Measurements from ENCODE around the gene DEFB118. TPM values are rescaled to one million over a fixed set of nuclear protein-coding genes. Genes with fewer than 3 reads are reported as not detected.
"Not testable (repeated sequence)": the region's sequence is repeated elsewhere in the genome, so short reads cannot be mapped to it uniquely, and the experiment has no call there.

Gene DEFB118
- total RNA-seq: not detected
- not detected for polyA plus RNA-seq

- H3K4me3 ChIP-seq (ENCODE audit: low read depth, low read length): no peak within 1 kb of the TSS
- DNase-seq (ENCODE audit: extremely low spot score): no peak
- H3K27ac ChIP-seq (ENCODE audit: low read depth): no peak within 1 kb of the TSS
- 66% methylated on average over 2 of the region's 2 CpGs for WGBS
- H3K4me1 ChIP-seq (ENCODE audit: insufficient read depth): no peaks in the 10 kb centered on the region
- H3K36me3 ChIP-seq (ENCODE audit: insufficient read depth): no peaks in the 10 kb centered on the region
These were observed at the start of gene DEFB118 for GRCh38 chr20:31368301-31368700. TSS of gene DEFB118 (plus strand) at chr20:31368601. CDS start at chr20:31368651, 50 bp downstream.

GRCh38 chr20:31322504-31322903, 45.9 kb upstream of the DEFB118 start:
- Histone ChIP-seq H3K27ac (ENCODE audit: low read depth) (no peak overlapping the region), H3K4me1 (ENCODE audit: insufficient read depth) (no peaks in the 10 kb centered on the region), H3K36me3 (ENCODE audit: insufficient read depth) (no peaks in the 10 kb centered on the region), H3K4me3 (ENCODE audit: low read depth, low read length) (no peak overlapping the region)
- DNase-seq (ENCODE audit: extremely low spot score): no peak
- 44% methylated on average over 3 of the region's 3 CpGs for WGBS

GRCh38 chr20:31330893-31331292, 37.5 kb upstream of the DEFB118 start:
- H3K36me3 ChIP-seq (ENCODE audit: insufficient read depth): no peaks in the 10 kb centered on the region
- no peak overlapping the region for H3K27ac ChIP-seq (ENCODE audit: low read depth)
- DNase-seq (ENCODE audit: extremely low spot score): no peak
- no peak overlapping the region for H3K4me3 ChIP-seq (ENCODE audit: low read depth, low read length)
- H3K4me1 ChIP-seq (ENCODE audit: insufficient read depth): no peaks in the 10 kb centered on the region

- H3K4me1 ChIP-seq (ENCODE audit: insufficient read depth): no peaks in the 10 kb centered on the region
- H3K27ac ChIP-seq (ENCODE audit: low read depth): no peak overlapping the region
- H3K36me3 ChIP-seq (ENCODE audit: insufficient read depth): no peaks in the 10 kb centered on the region
- DNase-seq (ENCODE audit: extremely low spot score): no peak
- no peak overlapping the region for H3K4me3 ChIP-seq (ENCODE audit: low read depth, low read length)
These were observed 26.9 kb upstream of the DEFB118 start for GRCh38 chr20:31341470-31341869.

GRCh38 chr20:31355981-31356380, 12.4 kb upstream of the DEFB118 start:
- WGBS: 65% methylated on average over 1 of the region's 1 CpG
- H3K36me3 ChIP-seq (ENCODE audit: insufficient read depth): no peaks in the 10 kb centered on the region
- H3K4me1 ChIP-seq (ENCODE audit: insufficient read depth): no peaks in the 10 kb centered on the region
- no peak overlapping the region for H3K4me3 ChIP-seq (ENCODE audit: low read depth, low read length)
- DNase-seq (ENCODE audit: extremely low spot score): no peak
- H3K27ac ChIP-seq (ENCODE audit: low read depth): no peak overlapping the region

- H3K36me3 ChIP-seq (ENCODE audit: insufficient read depth): no peaks in the 10 kb centered on the region
- DNase-seq (ENCODE audit: extremely low spot score): no peak
- H3K4me3 ChIP-seq (ENCODE audit: low read depth, low read length): no peak overlapping the region
- H3K4me1 ChIP-seq (ENCODE audit: insufficient read depth): no peaks in the 10 kb centered on the region
- no peak overlapping the region for H3K27ac ChIP-seq (ENCODE audit: low read depth)
- WGBS: 70% methylated on average over 4 of the region's 4 CpGs
These were observed 5.1 kb upstream of the DEFB118 start for GRCh38 chr20:31363295-31363694.

- H3K36me3 ChIP-seq (ENCODE audit: insufficient read depth); H3K4me3 ChIP-seq (ENCODE audit: low read depth, low read length); DNase-seq (ENCODE audit: extremely low spot score); H3K27ac ChIP-seq (ENCODE audit: low read depth); H3K4me1 ChIP-seq (ENCODE audit: insufficient read depth): not testable (repeated sequence)
- 78% methylated on average over 5 of the region's 5 CpGs for WGBS
These were observed 4.1 kb upstream of the DEFB118 start for GRCh38 chr20:31364272-31364671.

GRCh38 chr20:31374346-31374745, 5.9 kb downstream of the DEFB118 start:
- no peaks in the 10 kb centered on the region for H3K4me1 ChIP-seq (ENCODE audit: insufficient read depth)
- H3K27ac ChIP-seq (ENCODE audit: low read depth): no peak overlapping the region
- H3K4me3 ChIP-seq (ENCODE audit: low read depth, low read length): no peak overlapping the region
- DNase-seq (ENCODE audit: extremely low spot score): no peak
- no peaks in the 10 kb centered on the region for H3K36me3 ChIP-seq (ENCODE audit: insufficient read depth)
- 64% methylated on average over 2 of the region's 2 CpGs for WGBS

- H3K4me3 ChIP-seq (ENCODE audit: low read depth, low read length): no peak within 1 kb of the TSS
- 49% methylated on average over 1 of the region's 1 CpG for WGBS
- no peak within 1 kb of the TSS for H3K27ac ChIP-seq (ENCODE audit: low read depth)
- no peak for DNase-seq (ENCODE audit: extremely low spot score)
- H3K4me1 ChIP-seq (ENCODE audit: insufficient read depth): no peaks in the 10 kb centered on the region
- no peaks in the 10 kb centered on the region for H3K36me3 ChIP-seq (ENCODE audit: insufficient read depth)
These were observed 22.1 kb downstream of the DEFB118 start, which contains the start of gene DEFB119 for GRCh38 chr20:31390490-31390889. TSS of gene DEFB119 (minus strand) at chr20:31390590. CDS start at chr20:31390483, 107 bp downstream.

- 66% methylated on average over 2 of the region's 2 CpGs for WGBS
- Histone ChIP-seq H3K4me1 (ENCODE audit: insufficient read depth) (no peaks in the 10 kb centered on the region), H3K36me3 (ENCODE audit: insufficient read depth) (no peaks in the 10 kb centered on the region), H3K27ac (ENCODE audit: low read depth) (no peak overlapping the region), H3K4me3 (ENCODE audit: low read depth, low read length) (no peak overlapping the region)
- DNase-seq (ENCODE audit: extremely low spot score): no peak
These were observed 24.4 kb downstream of the DEFB118 start for GRCh38 chr20:31392836-31393235.

- Histone ChIP-seq H3K27ac (ENCODE audit: low read depth) (no peak overlapping the region), H3K4me1 (ENCODE audit: insufficient read depth) (no peaks in the 10 kb centered on the region), H3K4me3 (ENCODE audit: low read depth, low read length) (no peak overlapping the region), H3K36me3 (ENCODE audit: insufficient read depth) (no peaks in the 10 kb centered on the region)
- no peak for DNase-seq (ENCODE audit: extremely low spot score)
- 46% methylated on average over 3 of the region's 3 CpGs for WGBS
These were observed 26.5 kb downstream of the DEFB118 start for GRCh38 chr20:31394900-31395299.

- no peaks in the 10 kb centered on the region for H3K36me3 ChIP-seq (ENCODE audit: insufficient read depth)
- no peak overlapping the region for H3K27ac ChIP-seq (ENCODE audit: low read depth)
- 60% methylated on average over 1 of the region's 1 CpG for WGBS
- no peak overlapping the region for H3K4me3 ChIP-seq (ENCODE audit: low read depth, low read length)
- DNase-seq (ENCODE audit: extremely low spot score): no peak
- H3K4me1 ChIP-seq (ENCODE audit: insufficient read depth): no peaks in the 10 kb centered on the region
These were observed 35.5 kb downstream of the DEFB118 start for GRCh38 chr20:31403886-31404285.

- Histone ChIP-seq H3K4me1 (ENCODE audit: insufficient read depth) (no peaks in the 10 kb centered on the region), H3K36me3 (ENCODE audit: insufficient read depth) (no peaks in the 10 kb centered on the region), H3K27ac (ENCODE audit: low read depth) (no peak within 1 kb of the TSS), H3K4me3 (ENCODE audit: low read depth, low read length) (no peak within 1 kb of the TSS)
- DNase-seq (ENCODE audit: extremely low spot score): no peak
- WGBS: 46% methylated on average over 3 of the region's 3 CpGs
These were observed 37.7 kb downstream of the DEFB118 start, which contains the start of gene DEFB121 for GRCh38 chr20:31406115-31406514. TSS of gene DEFB121 (minus strand) at chr20:31406215. CDS start at chr20:31406152, 63 bp downstream.

GRCh38 chr20:31410011-31410410, 41.6 kb downstream of the DEFB118 start:
- Histone ChIP-seq H3K4me3 (ENCODE audit: low read depth, low read length) (no peak overlapping the region), H3K36me3 (ENCODE audit: insufficient read depth) (no peaks in the 10 kb centered on the region), H3K4me1 (ENCODE audit: insufficient read depth) (no peaks in the 10 kb centered on the region), H3K27ac (ENCODE audit: low read depth) (no peak overlapping the region)
- WGBS: 43% methylated on average over 1 of the region's 1 CpG
- no peak for DNase-seq (ENCODE audit: extremely low spot score)

- no peak for DNase-seq (ENCODE audit: extremely low spot score)
- no peak overlapping the region for H3K4me3 ChIP-seq (ENCODE audit: low read depth, low read length)
- WGBS: 76% methylated on average over 6 of the region's 6 CpGs
- H3K27ac ChIP-seq (ENCODE audit: low read depth): no peak overlapping the region
- no peaks in the 10 kb centered on the region for H3K4me1 ChIP-seq (ENCODE audit: insufficient read depth)
- H3K36me3 ChIP-seq (ENCODE audit: insufficient read depth): no peaks in the 10 kb centered on the region
These were observed 46.0 kb downstream of the DEFB118 start for GRCh38 chr20:31414381-31414780.
